ENCODE measurements around the gene LYSET. TPM values are rescaled to one million over a fixed set of nuclear protein-coding genes. Genes with fewer than 3 reads are reported as not detected.

The LYSET gene
- total and polyA plus RNA-seq, 10 of the 15 experiments (the other 5 are each of a cell fraction or from before 2014, with no cell fraction given) = 11.9 to 34.5 (median 21.2) TPM

DNA sequence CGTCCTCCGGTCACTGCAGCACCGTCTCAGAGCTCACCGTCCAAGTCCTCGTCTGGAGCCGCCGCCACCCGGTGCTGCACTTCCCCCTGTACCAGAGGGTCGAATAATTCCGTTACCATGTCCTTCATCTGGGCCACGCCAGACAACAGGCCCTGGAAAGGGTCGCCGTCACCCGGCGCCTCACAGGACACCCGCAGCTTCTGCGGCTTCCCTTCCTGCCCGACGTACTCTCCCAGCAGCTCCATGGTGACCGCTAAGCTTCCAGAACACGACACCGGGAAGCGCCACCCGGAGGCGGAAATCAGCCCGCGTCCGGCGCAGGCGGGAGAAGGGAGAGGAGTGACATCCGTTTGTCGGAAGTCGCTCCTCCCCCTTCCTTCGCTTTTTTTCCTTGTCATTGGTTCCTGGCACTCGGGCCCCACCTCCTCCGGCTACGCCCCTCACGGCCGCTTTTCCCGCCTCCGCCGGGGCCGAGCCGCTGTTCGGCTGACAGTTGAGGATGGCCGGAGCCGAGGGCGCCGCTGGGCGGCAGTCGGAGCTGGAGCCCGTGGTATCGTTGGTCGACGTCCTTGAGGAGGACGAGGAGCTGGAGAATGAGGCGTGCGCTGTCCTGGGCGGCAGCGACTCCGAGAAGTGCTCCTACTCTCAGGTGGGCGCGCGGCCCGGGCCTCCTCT is 21.8 kb downstream of the LYSET start, which contains the start of the genes GON7 and UBR7 (continued):
- TF ChIP-seq, protein P1, sequence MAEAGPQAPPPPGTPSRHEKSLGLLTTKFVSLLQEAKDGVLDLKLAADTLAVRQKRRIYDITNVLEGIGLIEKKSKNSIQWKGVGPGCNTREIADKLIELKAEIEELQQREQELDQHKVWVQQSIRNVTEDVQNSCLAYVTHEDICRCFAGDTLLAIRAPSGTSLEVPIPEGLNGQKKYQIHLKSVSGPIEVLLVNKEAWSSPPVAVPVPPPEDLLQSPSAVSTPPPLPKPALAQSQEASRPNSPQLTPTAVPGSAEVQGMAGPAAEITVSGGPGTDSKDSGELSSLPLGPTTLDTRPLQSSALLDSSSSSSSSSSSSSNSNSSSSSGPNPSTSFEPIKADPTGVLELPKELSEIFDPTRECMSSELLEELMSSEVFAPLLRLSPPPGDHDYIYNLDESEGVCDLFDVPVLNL (IDR thresholded peaks at IDR 0.05; ENCODE audit: low read depth, low read length) = peak; percentile 83
- TF ChIP-seq RUNX3 (IDR thresholded peaks at IDR 0.05; ENCODE audit: low read length) (peak; percentile 56), KLF5 (IDR thresholded peaks at IDR 0.05; ENCODE audit: partially characterized antibody) (no peak), YY1 (IDR thresholded peaks at IDR 0.05; ENCODE audit: low read depth, low read length) (no peak; the same call in none of the 2 replicates), MTA3 (IDR thresholded peaks at IDR 0.05; ENCODE audit: borderline replicate concordance, low read length) (no peak), BMI1 (IDR thresholded peaks at IDR 0.05; ENCODE audit: borderline replicate concordance) (no peak), RFX5 (IDR thresholded peaks at IDR 0.05; ENCODE audit: low read depth, low read length) (0 out of 2 replicates have a peak, but pooled peaks have one; percentile 5), HDAC2 (IDR thresholded peaks at IDR 0.05) (no peak), LARP7 (IDR thresholded peaks at IDR 0.05) (peak; percentile 38), SP1 (IDR thresholded peaks at IDR 0.05; ENCODE audit: low read depth, low read length) (peak; percentile 36), IKZF1 (conservative IDR thresholded peaks at IDR 0.05) (peak; percentile 99), CHD1 (IDR thresholded peaks at IDR 0.05; ENCODE audit: low read depth, low read length) (no peak), SMARCA5 (IDR thresholded peaks at IDR 0.05) (0 out of 2 replicates have a peak, but pooled peaks have one; percentile 47), ESRRA (IDR thresholded peaks at IDR 0.05; ENCODE audit: low read length) (no peak), MYB (IDR thresholded peaks at IDR 0.05; ENCODE audit: borderline replicate concordance, low read depth, low read length) (no peak)
- TF ChIP-seq, protein P2, sequence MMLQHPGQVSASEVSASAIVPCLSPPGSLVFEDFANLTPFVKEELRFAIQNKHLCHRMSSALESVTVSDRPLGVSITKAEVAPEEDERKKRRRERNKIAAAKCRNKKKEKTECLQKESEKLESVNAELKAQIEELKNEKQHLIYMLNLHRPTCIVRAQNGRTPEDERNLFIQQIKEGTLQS (IDR thresholded peaks at IDR 0.05; ENCODE audit: borderline replicate concordance, extremely low read depth, low read depth, low read length) = no peak
- TF ChIP-seq, protein P3, sequence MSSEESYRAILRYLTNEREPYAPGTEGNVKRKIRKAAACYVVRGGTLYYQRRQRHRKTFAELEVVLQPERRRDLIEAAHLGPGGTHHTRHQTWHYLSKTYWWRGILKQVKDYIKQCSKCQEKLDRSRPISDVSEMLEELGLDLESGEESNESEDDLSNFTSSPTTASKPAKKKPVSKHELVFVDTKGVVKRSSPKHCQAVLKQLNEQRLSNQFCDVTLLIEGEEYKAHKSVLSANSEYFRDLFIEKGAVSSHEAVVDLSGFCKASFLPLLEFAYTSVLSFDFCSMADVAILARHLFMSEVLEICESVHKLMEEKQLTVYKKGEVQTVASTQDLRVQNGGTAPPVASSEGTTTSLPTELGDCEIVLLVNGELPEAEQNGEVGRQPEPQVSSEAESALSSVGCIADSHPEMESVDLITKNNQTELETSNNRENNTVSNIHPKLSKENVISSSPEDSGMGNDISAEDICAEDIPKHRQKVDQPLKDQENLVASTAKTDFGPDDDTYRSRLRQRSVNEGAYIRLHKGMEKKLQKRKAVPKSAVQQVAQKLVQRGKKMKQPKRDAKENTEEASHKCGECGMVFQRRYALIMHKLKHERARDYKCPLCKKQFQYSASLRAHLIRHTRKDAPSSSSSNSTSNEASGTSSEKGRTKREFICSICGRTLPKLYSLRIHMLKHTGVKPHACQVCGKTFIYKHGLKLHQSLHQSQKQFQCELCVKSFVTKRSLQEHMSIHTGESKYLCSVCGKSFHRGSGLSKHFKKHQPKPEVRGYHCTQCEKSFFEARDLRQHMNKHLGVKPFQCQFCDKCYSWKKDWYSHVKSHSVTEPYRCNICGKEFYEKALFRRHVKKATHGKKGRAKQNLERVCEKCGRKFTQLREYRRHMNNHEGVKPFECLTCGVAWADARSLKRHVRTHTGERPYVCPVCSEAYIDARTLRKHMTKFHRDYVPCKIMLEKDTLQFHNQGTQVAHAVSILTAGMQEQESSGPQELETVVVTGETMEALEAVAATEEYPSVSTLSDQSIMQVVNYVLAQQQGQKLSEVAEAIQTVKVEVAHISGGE (CRISPR knock-in tag; IDR thresholded peaks at IDR 0.05) = peak; percentile 30; the same call in 1 of the 2 replicates
- TF ChIP-seq, protein P4, sequence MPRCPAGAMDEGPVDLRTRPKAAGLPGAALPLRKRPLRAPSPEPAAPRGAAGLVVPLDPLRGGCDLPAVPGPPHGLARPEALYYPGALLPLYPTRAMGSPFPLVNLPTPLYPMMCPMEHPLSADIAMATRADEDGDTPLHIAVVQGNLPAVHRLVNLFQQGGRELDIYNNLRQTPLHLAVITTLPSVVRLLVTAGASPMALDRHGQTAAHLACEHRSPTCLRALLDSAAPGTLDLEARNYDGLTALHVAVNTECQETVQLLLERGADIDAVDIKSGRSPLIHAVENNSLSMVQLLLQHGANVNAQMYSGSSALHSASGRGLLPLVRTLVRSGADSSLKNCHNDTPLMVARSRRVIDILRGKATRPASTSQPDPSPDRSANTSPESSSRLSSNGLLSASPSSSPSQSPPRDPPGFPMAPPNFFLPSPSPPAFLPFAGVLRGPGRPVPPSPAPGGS (IDR thresholded peaks at IDR 0.05; ENCODE audit: borderline replicate concordance, insufficient read depth, low read depth, low read length, poor library complexity, severe bottlenecking) = no peak
- TF ChIP-seq, protein P5, sequence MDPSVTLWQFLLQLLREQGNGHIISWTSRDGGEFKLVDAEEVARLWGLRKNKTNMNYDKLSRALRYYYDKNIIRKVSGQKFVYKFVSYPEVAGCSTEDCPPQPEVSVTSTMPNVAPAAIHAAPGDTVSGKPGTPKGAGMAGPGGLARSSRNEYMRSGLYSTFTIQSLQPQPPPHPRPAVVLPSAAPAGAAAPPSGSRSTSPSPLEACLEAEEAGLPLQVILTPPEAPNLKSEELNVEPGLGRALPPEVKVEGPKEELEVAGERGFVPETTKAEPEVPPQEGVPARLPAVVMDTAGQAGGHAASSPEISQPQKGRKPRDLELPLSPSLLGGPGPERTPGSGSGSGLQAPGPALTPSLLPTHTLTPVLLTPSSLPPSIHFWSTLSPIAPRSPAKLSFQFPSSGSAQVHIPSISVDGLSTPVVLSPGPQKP (IDR thresholded peaks at IDR 0.05; ENCODE audit: low read depth, low read length) = peak; percentile 74
- TF ChIP-seq, protein P6, sequence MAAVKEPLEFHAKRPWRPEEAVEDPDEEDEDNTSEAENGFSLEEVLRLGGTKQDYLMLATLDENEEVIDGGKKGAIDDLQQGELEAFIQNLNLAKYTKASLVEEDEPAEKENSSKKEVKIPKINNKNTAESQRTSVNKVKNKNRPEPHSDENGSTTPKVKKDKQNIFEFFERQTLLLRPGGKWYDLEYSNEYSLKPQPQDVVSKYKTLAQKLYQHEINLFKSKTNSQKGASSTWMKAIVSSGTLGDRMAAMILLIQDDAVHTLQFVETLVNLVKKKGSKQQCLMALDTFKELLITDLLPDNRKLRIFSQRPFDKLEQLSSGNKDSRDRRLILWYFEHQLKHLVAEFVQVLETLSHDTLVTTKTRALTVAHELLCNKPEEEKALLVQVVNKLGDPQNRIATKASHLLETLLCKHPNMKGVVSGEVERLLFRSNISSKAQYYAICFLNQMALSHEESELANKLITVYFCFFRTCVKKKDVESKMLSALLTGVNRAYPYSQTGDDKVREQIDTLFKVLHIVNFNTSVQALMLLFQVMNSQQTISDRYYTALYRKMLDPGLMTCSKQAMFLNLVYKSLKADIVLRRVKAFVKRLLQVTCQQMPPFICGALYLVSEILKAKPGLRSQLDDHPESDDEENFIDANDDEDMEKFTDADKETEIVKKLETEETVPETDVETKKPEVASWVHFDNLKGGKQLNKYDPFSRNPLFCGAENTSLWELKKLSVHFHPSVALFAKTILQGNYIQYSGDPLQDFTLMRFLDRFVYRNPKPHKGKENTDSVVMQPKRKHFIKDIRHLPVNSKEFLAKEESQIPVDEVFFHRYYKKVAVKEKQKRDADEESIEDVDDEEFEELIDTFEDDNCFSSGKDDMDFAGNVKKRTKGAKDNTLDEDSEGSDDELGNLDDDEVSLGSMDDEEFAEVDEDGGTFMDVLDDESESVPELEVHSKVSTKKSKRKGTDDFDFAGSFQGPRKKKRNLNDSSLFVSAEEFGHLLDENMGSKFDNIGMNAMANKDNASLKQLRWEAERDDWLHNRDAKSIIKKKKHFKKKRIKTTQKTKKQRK (IDR thresholded peaks at IDR 0.05; ENCODE audit: low read depth, low read length) = no peak
